Astrocyte of the cerebellum (primary cell): Measurements from ENCODE around the gene HAPLN1.

Experiments used
- DNase-seq: peaks from one replicate; pipeline ENCODE4 v3.0.0-alpha.2; 2011; ENCODE audit warnings: low read depth
- H3K4me3 ChIP-seq: 2 replicates; pipeline ENCODE4 v1.5.1; 2011; ENCODE audit warnings: mild to moderate bottlenecking, low read depth, low read length, moderate library complexity
- CTCF ChIP-seq: IDR thresholded peaks from 2 replicates; pipeline ENCODE4 v1.5.1; 2012; ENCODE audit warnings: low read length, low read depth, moderate library complexity, mild to moderate bottlenecking; ENCODE audit errors: missing control alignments
- in situ Hi-C: cut with HindIII; loops from 2 replicates; pipeline ENCODE4 v1.10.0; 2017; ENCODE audit warnings: low sequenced_read_pairs

Gene HAPLN1

GRCh38 chr5:83731638-83732037 lies 11.0 kb upstream of the HAPLN1 start:
- in situ Hi-C loops: no loop called here

GRCh38 chr5:83729362-83729761 lies 8.7 kb upstream of the HAPLN1 start:
- DNase-seq: no peak
- no peak for TF ChIP-seq CTCF
- in situ Hi-C loops: no loop called here
- H3K4me3 ChIP-seq: no peak overlapping the region

More at GRCh38 chr5:83731638-83732037, 11.0 kb upstream of the HAPLN1 start:
- no peak overlapping the region for H3K4me3 ChIP-seq
- no peak for DNase-seq
- no peak for TF ChIP-seq CTCF

GRCh38 chr5:83726912-83727311 lies 6.3 kb upstream of the HAPLN1 start:
- in situ Hi-C loops: no loop called here
- peak; percentile 39 for DNase-seq
- no peak for TF ChIP-seq CTCF
- H3K4me3 ChIP-seq: no peak overlapping the region

GRCh38 chr5:83724935-83725334 lies 4.3 kb upstream of the HAPLN1 start:
- no peak overlapping the region for H3K4me3 ChIP-seq
- in situ Hi-C loops: no loop called here
- TF ChIP-seq CTCF: no peak
- no peak for DNase-seq

- in situ Hi-C loops: no loop called here
- H3K4me3 ChIP-seq: no peak overlapping the region
- DNase-seq: no peak
- TF ChIP-seq CTCF: no peak
Observed at GRCh38 chr5:83724001-83724400, 3.3 kb upstream of the HAPLN1 start.

- no peak for DNase-seq
- no peak for TF ChIP-seq CTCF
- in situ Hi-C loops: no loop called here
- no peak overlapping the region for H3K4me3 ChIP-seq
Observed at GRCh38 chr5:83723031-83723430, 2.4 kb upstream of the HAPLN1 start.
